Panc1 (cell line): Measurements from ENCODE around the gene DLL1. TPM values are rescaled to one million over a fixed set of nuclear protein-coding genes. Genes with fewer than 3 reads are reported as not detected.

Experiments used
- ATAC-seq: fragments of 200-7000 bp; cut with Tn5 transposase; 2 replicates; pipeline ENCODE4 v1.9.1; 2020; ENCODE audit warnings: mild to moderate bottlenecking, moderate library complexity
- BruUV-seq: library from RNA; stranded (reverse); fragments of 400-500 nt; replicated peaks from 2 replicates; lab custom pipeline; 2021; lab: Mats Ljungman, UMichigan
- CTCF ChIA-PET: fragments of 300-600 bp; sonication (Branson Sonifier 250); formaldehyde crosslinking; loops from one replicate; lab custom pipeline; 2022; ENCODE audit warnings: antibody characterized with exemption; lab: Charles Lee
- POLR2A ChIA-PET: fragments of 300-600 bp; sonication (Branson Sonifier 250); formaldehyde crosslinking; loops from one replicate; lab custom pipeline; 2022; ENCODE audit warnings: antibody characterized with exemption; lab: Charles Lee
- DNase-seq: peaks from one replicate; pipeline ENCODE4 v3.0.0-alpha.2; 2010; ENCODE audit warnings: low read depth, low spot score
- H3K27ac ChIP-seq: 2 replicates; pipeline ENCODE4 v1.5.1; 2011; ENCODE audit warnings: mild to moderate bottlenecking, low read length, inconsistent platforms
- H3K27me3 ChIP-seq: fragments of 200-500 bp; sonication (Bioruptor generic); 2 replicates; pipeline ENCODE4 v1.6.0; 2014; ENCODE audit warnings: low read length, inconsistent platforms; ENCODE audit not compliant: control insufficient read depth, insufficient read depth
- H3K36me3 ChIP-seq: fragments of 200-500 bp; sonication (Bioruptor generic); 2 replicates; pipeline ENCODE4 v1.5.1; 2014; ENCODE audit warnings: inconsistent platforms, mild to moderate bottlenecking, low read length, moderate library complexity; ENCODE audit not compliant: control insufficient read depth, insufficient read depth
- H3K4me1 ChIP-seq: 2 replicates; pipeline ENCODE4 v1.5.1; 2011; ENCODE audit warnings: inconsistent platforms, mild to moderate bottlenecking, low read length, moderate library complexity; ENCODE audit not compliant: control insufficient read depth, insufficient read depth
- H3K4me3 ChIP-seq, 2 experiments: 2 replicates each; pipeline ENCODE4 v1.5.1; 2011 to 2012; ENCODE audit warnings: low read depth in 2 of 2, low read length in 2 of 2, mild to moderate bottlenecking in 2 of 2, inconsistent platforms in 1 of 2, moderate library complexity in 1 of 2
- H3K9me3 ChIP-seq: fragments of 200-500 bp; sonication (Bioruptor generic); 2 replicates; pipeline ENCODE4 v1.5.1; 2014; ENCODE audit warnings: low read depth, mild to moderate bottlenecking, inconsistent platforms, low read length, moderate library complexity; ENCODE audit not compliant: control insufficient read depth, insufficient read depth
- POLR2AphosphoS5 ChIP-seq: IDR thresholded peaks from 2 replicates; pipeline ENCODE4 v1.6.1; 2012; ENCODE audit warnings: mild to moderate bottlenecking, low read depth, low read length, moderate library complexity
- REST ChIP-seq, 2 experiments: IDR thresholded peaks; 2 replicates each; pipeline ENCODE4 v1.6.1; 2011 to 2012; ENCODE audit warnings: low read depth in 2 of 2, control low read depth in 1 of 2, low read length in 1 of 2, mild to moderate bottlenecking in 1 of 2, moderate library complexity in 1 of 2; ENCODE audit not compliant: insufficient read depth in 1 of 2
- SIN3A ChIP-seq: IDR thresholded peaks from 2 replicates; pipeline ENCODE4 v1.6.1; 2012; ENCODE audit warnings: low read depth, mild to moderate bottlenecking, low read length, moderate library complexity, borderline replicate concordance; ENCODE audit not compliant: insufficient read depth
- TCF7L2 ChIP-seq: IDR thresholded peaks from 2 replicates; pipeline ENCODE4 v1.6.1; 2011; ENCODE audit warnings: mild to moderate bottlenecking, low read depth, low read length, inconsistent platforms
- in situ Hi-C: cut with HindIII; loops from 2 replicates; pipeline ENCODE4 v1.10.0; 2016; ENCODE audit warnings: low sequenced_read_pairs, low pct_unique_long_range_greater_than_20kb
- intact Hi-C: fragments of 100-400 bp; cut with micrococcal nuclease; formaldehyde crosslinking; loops from one replicate; pipeline ENCODE4 v1.10.0; 2022; ENCODE audit not compliant: unreplicated experiment
- total RNA-seq: library from RNA; stranded (reverse); gene quantifications from one replicate; pipeline ENCODE4 v1.2.1, GENCODE V29; 2021; ENCODE audit not compliant: unreplicated experiment
- TF ChIP-seq, protein P1 (sequence below): fragments of 450-650 bp; IDR thresholded peaks from 2 replicates; pipeline ENCODE4 v1.5.1; 2017; ENCODE audit warnings: mild to moderate bottlenecking

DLL1 gene
- total RNA-seq, 1 experiment from 2014 or later, result 2.4 TPM

- Histone ChIP-seq H3K27ac (no peak overlapping the region), H3K4me1 (peaks cover 10% of the 10 kb centered on the region), H3K4me3 (no peak overlapping the region), H3K27me3 (0 out of 2 replicates have a peak, but pooled peaks cover 2% of the 10 kb centered on the region), H3K36me3 (no peaks in the 10 kb centered on the region), H3K9me3 (no peaks in the 10 kb centered on the region)
- in situ Hi-C loops, result no loop called here
- no peak for ATAC-seq
- TF ChIP-seq TCF7L2 (no peak), SIN3A (no peak), REST (IDR thresholded peaks at IDR 0.05; ENCODE audit: insufficient read depth in 1 of 2, low read depth in 2 of 2, low read length in 1 of 2) (no peak), POLR2AphosphoS5 (no peak)
- TF ChIP-seq, protein P1, sequence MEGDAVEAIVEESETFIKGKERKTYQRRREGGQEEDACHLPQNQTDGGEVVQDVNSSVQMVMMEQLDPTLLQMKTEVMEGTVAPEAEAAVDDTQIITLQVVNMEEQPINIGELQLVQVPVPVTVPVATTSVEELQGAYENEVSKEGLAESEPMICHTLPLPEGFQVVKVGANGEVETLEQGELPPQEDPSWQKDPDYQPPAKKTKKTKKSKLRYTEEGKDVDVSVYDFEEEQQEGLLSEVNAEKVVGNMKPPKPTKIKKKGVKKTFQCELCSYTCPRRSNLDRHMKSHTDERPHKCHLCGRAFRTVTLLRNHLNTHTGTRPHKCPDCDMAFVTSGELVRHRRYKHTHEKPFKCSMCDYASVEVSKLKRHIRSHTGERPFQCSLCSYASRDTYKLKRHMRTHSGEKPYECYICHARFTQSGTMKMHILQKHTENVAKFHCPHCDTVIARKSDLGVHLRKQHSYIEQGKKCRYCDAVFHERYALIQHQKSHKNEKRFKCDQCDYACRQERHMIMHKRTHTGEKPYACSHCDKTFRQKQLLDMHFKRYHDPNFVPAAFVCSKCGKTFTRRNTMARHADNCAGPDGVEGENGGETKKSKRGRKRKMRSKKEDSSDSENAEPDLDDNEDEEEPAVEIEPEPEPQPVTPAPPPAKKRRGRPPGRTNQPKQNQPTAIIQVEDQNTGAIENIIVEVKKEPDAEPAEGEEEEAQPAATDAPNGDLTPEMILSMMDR, result no peak
- no peak for DNase-seq
- ChIA-PET POLR2A (no interaction called here), CTCF (no interaction called here)
- intact Hi-C loops, result no loop called here
- BruUV-seq, result no TSS peak
These were observed 12.8 kb downstream of the DLL1 start for GRCh38 chr6:170277893-170278742.

GRCh38 chr6:170276369-170277057, 14.4 kb downstream of the DLL1 start:
- Histone ChIP-seq H3K4me1 (peaks cover 10% of the 10 kb centered on the region), H3K27ac (no peak overlapping the region), H3K9me3 (no peaks in the 10 kb centered on the region), H3K4me3 (no peak overlapping the region), H3K27me3 (no peaks in the 10 kb centered on the region), H3K36me3 (no peaks in the 10 kb centered on the region)
- CTCF ChIA-PET, result no interaction called here
- POLR2A ChIA-PET, result interaction anchor here (0.7 kb wide), 1 partner anchor 37 kb away, joined by 3 read pairs; no protein-coding TSS in a partner anchor
- in situ Hi-C loops (no loop called here), intact Hi-C loops (no loop called here)
- ATAC-seq (no peak), DNase-seq (no peak)
- no TSS peak for BruUV-seq
- TF ChIP-seq TCF7L2 (no peak), REST (IDR thresholded peaks at IDR 0.05; ENCODE audit: insufficient read depth in 1 of 2, low read depth in 2 of 2, low read length in 1 of 2) (no peak), SIN3A (no peak)
- TF ChIP-seq, protein P1, result no peak
